Esophagus squamous epithelium (tissue), 5 donors: ENCODE measurements around the gene FRMD5. TPM values are rescaled to one million over a fixed set of nuclear protein-coding genes. Genes with fewer than 3 reads are reported as not detected.

Experiments used
- DNase-seq: peaks from one replicate; lab custom pipeline; 2025; lab: John Stamatoyannopoulos, UW
- H3K27ac ChIP-seq, 4 donors: fragments of 200-600 bp; sonication (generic); one replicate each; pipeline ENCODE4 v1.5.1; 2016 to 2019; ENCODE audit warnings: mild to moderate bottlenecking in 1 of 4
- H3K27me3 ChIP-seq, 4 donors: fragments of 200-600 bp; sonication (generic); 1 replicate in 3 of 4; 2 replicates in 1 of 4; pipeline versions ENCODE4 v1.5.1 to v1.6.0; 2017 to 2021; ENCODE audit warnings: antibody characterized with exemption in 1 of 4
- H3K36me3 ChIP-seq, 3 donors: fragments of 200-600 bp; sonication (generic); one replicate each; pipeline ENCODE4 v1.5.1; 2016 to 2019
- H3K4me1 ChIP-seq, 3 donors: fragments of 200-600 bp; sonication (generic); one replicate each; pipeline ENCODE4 v1.5.1; 2017 to 2019
- H3K4me3 ChIP-seq, 4 donors: fragments of 200-600 bp; sonication (generic); 1 replicate in 3 of 4; 2 replicates in 1 of 4; pipeline ENCODE4 v1.5.1; 2016 to 2019; ENCODE audit warnings: mild to moderate bottlenecking in 2 of 4, moderate library complexity in 1 of 4
- H3K9me3 ChIP-seq, 3 donors: fragments of 200-600 bp; sonication (generic); one replicate each; pipeline ENCODE4 v1.5.1; 2016 to 2019
- POLR2A ChIP-seq, 4 donors: fragments of 450-650 bp; IDR thresholded peaks; one replicate each; pipeline ENCODE4 v1.6.1; 2017; ENCODE audit warnings: antibody characterized with exemption in 4 of 4, mild to moderate bottlenecking in 4 of 4, moderate library complexity in 3 of 4
- WGBS, 2 donors: methylation state at CpG; one replicate each; pipeline ENCODE4 v1.1.5; 2018; 5-methylcytosine and 5-hydroxymethylcytosine counted together
- intact Hi-C: fragments of 100-400 bp; cut with DNase I; formaldehyde crosslinking; loops from one replicate; pipeline ENCODE4 v1.15.0; 2022
- total RNA-seq, 4 donors: library from RNA; depleted of rRNA; stranded (reverse); fragments of >200 nt; gene quantifications; one replicate each; pipeline ENCODE4 v1.1.0, GENCODE V29; 2016
- TF ChIP-seq, protein P1 (sequence below), 6 experiments: fragments of 450-650 bp in 4 of 6; fragments of 200-600 bp in 2 of 6; sonication (generic) in 2 of 6; IDR thresholded peaks; one replicate each; pipeline ENCODE4 v1.5.1; 2016 to 2019; ENCODE audit warnings: antibody characterized with exemption in 6 of 6, mild to moderate bottlenecking in 4 of 6, moderate library complexity in 4 of 6
- donor health status: DM: yes; HTN: yes; CAD: no.

FRMD5 gene
- total RNA-seq, 4 donors from 2014 or later: 0.19 TPM; not detected in 3

DNA sequence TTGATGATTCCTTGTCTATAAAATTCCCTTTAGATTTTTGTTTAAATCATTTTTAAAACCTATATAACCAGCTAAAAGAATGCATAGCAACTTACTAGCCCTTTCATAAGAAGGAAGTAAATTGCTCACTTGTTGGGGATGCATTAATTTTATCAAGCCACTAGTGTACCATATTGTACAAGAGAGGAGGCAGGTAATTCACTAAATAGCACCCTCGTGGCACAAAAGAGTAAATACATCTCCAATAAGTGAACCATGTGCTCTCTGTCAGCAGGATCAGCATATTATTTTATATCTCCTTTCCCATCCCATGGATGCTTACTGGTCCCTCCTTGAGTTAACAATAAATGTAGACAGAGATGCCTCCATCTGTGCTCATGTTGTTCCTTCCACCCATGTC is 34.3 kb downstream of the FRMD5 start:
- WGBS, 2 donors: 73 to 80% methylated on average over 1 of the region's 1 CpG
- intact Hi-C loops: no loop called here
- Histone ChIP-seq H3K27ac (no peak overlapping the region), H3K36me3 (no peaks in the 10 kb centered on the region), H3K4me1 (no peaks in the 10 kb centered on the region), H3K9me3 (no peaks in the 10 kb centered on the region), H3K4me3 (no peak overlapping the region), H3K27me3 (peaks cover 0 to 16% (median 0%) of the 10 kb centered on the region in 4 donors)
- no peak for DNase-seq
- TF ChIP-seq POLR2A (IDR thresholded peaks at IDR 0.05): no peak
- TF ChIP-seq, protein P1, sequence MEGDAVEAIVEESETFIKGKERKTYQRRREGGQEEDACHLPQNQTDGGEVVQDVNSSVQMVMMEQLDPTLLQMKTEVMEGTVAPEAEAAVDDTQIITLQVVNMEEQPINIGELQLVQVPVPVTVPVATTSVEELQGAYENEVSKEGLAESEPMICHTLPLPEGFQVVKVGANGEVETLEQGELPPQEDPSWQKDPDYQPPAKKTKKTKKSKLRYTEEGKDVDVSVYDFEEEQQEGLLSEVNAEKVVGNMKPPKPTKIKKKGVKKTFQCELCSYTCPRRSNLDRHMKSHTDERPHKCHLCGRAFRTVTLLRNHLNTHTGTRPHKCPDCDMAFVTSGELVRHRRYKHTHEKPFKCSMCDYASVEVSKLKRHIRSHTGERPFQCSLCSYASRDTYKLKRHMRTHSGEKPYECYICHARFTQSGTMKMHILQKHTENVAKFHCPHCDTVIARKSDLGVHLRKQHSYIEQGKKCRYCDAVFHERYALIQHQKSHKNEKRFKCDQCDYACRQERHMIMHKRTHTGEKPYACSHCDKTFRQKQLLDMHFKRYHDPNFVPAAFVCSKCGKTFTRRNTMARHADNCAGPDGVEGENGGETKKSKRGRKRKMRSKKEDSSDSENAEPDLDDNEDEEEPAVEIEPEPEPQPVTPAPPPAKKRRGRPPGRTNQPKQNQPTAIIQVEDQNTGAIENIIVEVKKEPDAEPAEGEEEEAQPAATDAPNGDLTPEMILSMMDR (IDR thresholded peaks at IDR 0.05): no peak

DNA sequence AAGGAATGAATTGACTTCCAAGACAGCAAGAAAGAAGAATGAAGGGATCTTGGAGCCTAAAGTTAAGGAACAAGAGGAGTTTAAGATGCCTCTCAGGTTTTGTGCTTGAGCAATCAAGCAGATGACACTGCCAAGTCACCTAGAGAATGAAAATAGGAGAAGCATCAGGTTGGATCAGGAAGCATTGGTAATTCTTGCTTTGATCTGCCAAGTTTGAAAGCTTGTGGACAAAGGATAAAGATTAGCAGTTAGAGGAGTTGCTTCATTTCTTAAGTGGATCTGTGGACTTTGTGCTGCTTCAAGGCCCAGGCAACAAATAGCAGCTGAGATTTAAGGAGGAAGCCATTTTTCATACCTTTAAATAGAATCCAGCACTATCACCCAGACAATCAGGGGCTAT is 35.6 kb downstream of the FRMD5 start:
- H3K4me3 ChIP-seq: no peak overlapping the region
- DNase-seq: no peak
- H3K27me3 ChIP-seq: peaks cover 0 to 16% (median 0%) of the 10 kb centered on the region in 4 donors
- H3K9me3 ChIP-seq: no peaks in the 10 kb centered on the region
- no peak for TF ChIP-seq POLR2A (IDR thresholded peaks at IDR 0.05)
- TF ChIP-seq, protein P1 (IDR thresholded peaks at IDR 0.05): no peak
- intact Hi-C loops: no loop called here
- no peaks in the 10 kb centered on the region for H3K4me1 ChIP-seq
- H3K36me3 ChIP-seq: no peaks in the 10 kb centered on the region
- H3K27ac ChIP-seq: no peak overlapping the region

DNA sequence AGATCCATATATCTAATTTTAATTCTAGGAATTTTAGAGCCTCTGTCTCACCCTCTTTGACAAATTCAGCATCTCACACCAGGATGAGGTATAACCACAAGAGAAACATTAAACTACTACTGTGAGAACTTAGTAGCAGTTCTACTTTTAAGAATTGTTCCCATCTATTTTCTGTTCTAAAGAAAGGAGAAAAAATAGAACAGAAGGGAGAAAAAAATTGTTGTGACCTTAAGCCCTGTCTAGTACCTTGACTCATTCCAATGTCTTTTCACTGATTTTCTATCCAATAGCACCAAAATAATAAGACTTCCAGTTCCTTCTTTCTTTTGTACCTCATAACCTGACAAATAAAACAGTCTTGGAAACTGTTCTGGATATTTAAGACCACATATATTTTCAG is 37.0 kb downstream of the FRMD5 start:
- TF ChIP-seq POLR2A (IDR thresholded peaks at IDR 0.05): no peak
- TF ChIP-seq, protein P1 (IDR thresholded peaks at IDR 0.05): no peak

DNA sequence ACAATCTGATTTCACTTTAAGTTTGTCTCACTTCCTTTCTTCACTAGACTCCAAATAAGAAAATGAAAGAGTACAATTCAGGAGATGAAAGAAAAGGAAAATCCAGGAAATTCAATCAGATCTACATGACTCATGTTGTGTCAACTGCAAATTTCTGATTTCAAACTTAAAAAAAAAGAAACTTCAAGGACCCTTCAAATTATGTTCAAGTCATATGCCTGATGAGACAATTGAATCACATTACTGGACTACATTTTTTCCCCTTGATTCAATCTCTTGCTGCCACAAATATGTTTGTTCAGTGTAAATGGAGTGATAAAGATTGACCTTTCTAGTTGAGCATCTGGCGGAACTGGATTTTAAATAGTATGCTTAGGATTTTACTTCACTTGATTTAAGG is 37.4 kb downstream of the FRMD5 start:
- no peak overlapping the region for H3K27ac ChIP-seq
- WGBS, 2 donors: 62 to 65% methylated on average over 1 of the region's 1 CpG
- DNase-seq: no peak

More for the DNA sequence above, 37.0 kb downstream of the FRMD5 start:
- no peak overlapping the region for H3K4me3 ChIP-seq
- DNase-seq: no peak
- no peaks in the 10 kb centered on the region for H3K4me1 ChIP-seq
- H3K36me3 ChIP-seq: no peaks in the 10 kb centered on the region
- intact Hi-C loops: no loop called here
- peaks cover 0 to 16% (median 0%) of the 10 kb centered on the region in 4 donors for H3K27me3 ChIP-seq
- no peaks in the 10 kb centered on the region for H3K9me3 ChIP-seq
- H3K27ac ChIP-seq: no peak overlapping the region

DNA sequence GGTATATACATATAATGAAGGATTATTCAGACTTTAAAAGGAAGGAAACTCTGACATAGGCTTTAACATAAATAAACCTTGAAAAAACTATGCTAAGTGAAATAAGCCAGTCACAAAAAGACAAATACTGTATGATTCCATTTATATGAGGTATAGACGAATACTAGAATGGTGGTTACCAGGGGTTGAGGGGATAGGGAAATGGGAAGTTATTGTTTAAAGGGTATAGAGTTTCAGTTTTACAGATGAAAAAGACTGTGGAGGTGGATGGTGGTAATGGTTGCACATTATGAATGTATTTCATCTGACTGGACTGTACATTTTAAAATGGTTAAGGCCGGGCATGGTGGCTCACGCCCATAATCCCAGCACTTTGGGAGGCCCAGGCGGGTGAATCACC is 41.7 kb downstream of the FRMD5 start:
- Histone ChIP-seq H3K4me1 (no peaks in the 10 kb centered on the region), H3K9me3 (no peaks in the 10 kb centered on the region), H3K36me3 (no peaks in the 10 kb centered on the region), H3K27me3 (peaks cover 0 to 1% (median 0%) of the 10 kb centered on the region in 4 donors), H3K27ac (no peak overlapping the region), H3K4me3 (no peak overlapping the region)
- 82% methylated on average over 4 of the region's 4 CpGs for WGBS, 2 donors
- TF ChIP-seq POLR2A (IDR thresholded peaks at IDR 0.05): no peak
- TF ChIP-seq, protein P1 (IDR thresholded peaks at IDR 0.05): no peak
- intact Hi-C loops: no loop called here
- no peak for DNase-seq

More for the DNA sequence above, 37.4 kb downstream of the FRMD5 start:
- H3K27me3 ChIP-seq: peaks cover 0 to 16% (median 0%) of the 10 kb centered on the region in 4 donors
- H3K4me1 ChIP-seq: no peaks in the 10 kb centered on the region
- no peaks in the 10 kb centered on the region for H3K9me3 ChIP-seq
- no peak overlapping the region for H3K4me3 ChIP-seq
- TF ChIP-seq POLR2A (IDR thresholded peaks at IDR 0.05): no peak
- H3K36me3 ChIP-seq: no peaks in the 10 kb centered on the region
- intact Hi-C loops: no loop called here

DNA sequence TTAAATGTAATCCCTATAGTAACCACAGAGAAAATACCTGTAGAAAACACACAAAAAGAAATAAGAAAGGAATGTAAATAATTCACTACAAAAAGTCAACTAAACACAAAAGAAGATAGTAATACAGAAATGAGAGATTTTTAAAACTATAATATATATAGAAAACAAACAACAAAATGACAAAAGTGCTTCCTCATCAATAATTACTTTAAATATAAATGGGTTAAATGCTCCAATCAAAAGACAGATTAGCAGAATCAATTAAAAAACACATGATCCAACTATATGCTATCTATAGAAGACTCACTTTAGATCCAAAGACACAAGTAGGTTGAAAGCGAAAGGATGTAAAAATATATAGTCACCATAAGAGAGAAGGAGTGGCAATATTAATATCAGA is 45.8 kb downstream of the FRMD5 start:
- TF ChIP-seq POLR2A (IDR thresholded peaks at IDR 0.05): no peak
- TF ChIP-seq, protein P1 (IDR thresholded peaks at IDR 0.05): no peak
- H3K9me3 ChIP-seq: no peaks in the 10 kb centered on the region
- no peak for DNase-seq
- peaks cover 0 to 6% (median 0%) of the 10 kb centered on the region in 4 donors for H3K27me3 ChIP-seq
- no peaks in the 10 kb centered on the region for H3K4me1 ChIP-seq
- no peaks in the 10 kb centered on the region for H3K36me3 ChIP-seq
- 97 to 100% methylated on average over 1 of the region's 1 CpG for WGBS, 2 donors
- intact Hi-C loops: no loop called here
- H3K27ac ChIP-seq: no peak overlapping the region
- H3K4me3 ChIP-seq: no peak overlapping the region
